H1 (cell line): ENCODE results near the gene S100PBP. TPM values are rescaled to one million over a fixed set of nuclear protein-coding genes. Genes with fewer than 3 reads are reported as not detected.

Experiments used
- CTCF ChIA-PET: fragments of 300-600 bp; sonication (Branson Sonifier 250); formaldehyde crosslinking; loops from one replicate; lab custom pipeline; 2021; ENCODE audit not compliant: partially characterized antibody; lab: Charles Lee
- POLR2A ChIA-PET: fragments of 300-600 bp; sonication (Branson Sonifier 250); formaldehyde crosslinking; loops from one replicate; lab custom pipeline; 2021; ENCODE audit warnings: inconsistent platforms; ENCODE audit not compliant: partially characterized antibody; lab: Charles Lee
- DNase-seq, 2 experiments: peaks; one replicate each; pipeline versions ENCODE4 v3.0.0 to v3.0.0-alpha.2; 2010 to 2022; ENCODE audit warnings: low spot score in 2 of 2, low read depth in 1 of 2, mixed read lengths in 1 of 2
- FAIRE-seq: peaks from 2 replicates; lab custom pipeline; 2011; peaks lifted over from hg19 to GRCh38; lab: Jason Lieb, UNC
- H2AFZ ChIP-seq: 2 replicates; pipeline ENCODE4 v1.8.1; 2012; ENCODE audit warnings: low read length, inconsistent platforms
- H2AK5ac ChIP-seq: 2 replicates; pipeline ENCODE4 v1.6.1; 2013; ENCODE audit warnings: low read depth, low read length
- H2BK120ac ChIP-seq: replicated peaks from 2 replicates; pipeline ENCODE3; 2013; ENCODE audit warnings: low read depth, low read length, inconsistent platforms
- H2BK12ac ChIP-seq: 2 replicates; pipeline ENCODE4 v1.6.1; 2013; ENCODE audit warnings: low read depth, low read length
- H2BK15ac ChIP-seq: 2 replicates; pipeline ENCODE4 v1.6.1; 2013; ENCODE audit warnings: low read length
- H2BK20ac ChIP-seq: 2 replicates; pipeline ENCODE4 v1.6.1; 2013; ENCODE audit warnings: low read length
- H2BK5ac ChIP-seq: 2 replicates; pipeline ENCODE4 v1.6.1; 2013; ENCODE audit warnings: low read depth, low read length
- H3K14ac ChIP-seq: 2 replicates; pipeline ENCODE4 v1.6.1; 2013; ENCODE audit warnings: inconsistent platforms; ENCODE audit not compliant: insufficient read length
- H3K18ac ChIP-seq: 2 replicates; pipeline ENCODE4 v1.6.1; 2013; ENCODE audit warnings: low read length; ENCODE audit errors: extremely low read depth
- H3K23ac ChIP-seq: 2 replicates; pipeline ENCODE4 v1.6.1; 2013; ENCODE audit warnings: inconsistent platforms; ENCODE audit not compliant: insufficient read length
- H3K23me2 ChIP-seq: 2 replicates; pipeline ENCODE4 v1.6.1; 2013; ENCODE audit warnings: low read depth, low read length
- H3K27ac ChIP-seq: 2 replicates; pipeline ENCODE4 v1.6.1; 2011; ENCODE audit warnings: low read depth, low read length, inconsistent platforms
- H3K27me3 ChIP-seq, 4 experiments: replicated peaks in 1 of 4; 1 replicate in 1 of 4; 2 replicates in 3 of 4; pipeline versions ENCODE4 v1.6.1 to v1.8.1; 2011 to 2013; ENCODE audit warnings: low read length in 3 of 4, mild to moderate bottlenecking in 3 of 4, inconsistent platforms in 2 of 4, mixed read lengths in 2 of 4, moderate library complexity in 1 of 4; ENCODE audit not compliant: control insufficient read depth in 3 of 4, insufficient read depth in 3 of 4; ENCODE audit errors: extremely low read depth in 1 of 4
- H3K36me3 ChIP-seq, 4 experiments: 2 replicates each; pipeline versions ENCODE4 v1.6.1 to v1.8.1; 2011 to 2013; ENCODE audit warnings: mild to moderate bottlenecking in 4 of 4, low read length in 3 of 4, moderate library complexity in 2 of 4, control low read depth in 1 of 4, inconsistent platforms in 1 of 4; ENCODE audit not compliant: insufficient read depth in 4 of 4, control insufficient read depth in 2 of 4
- H3K4ac ChIP-seq: replicated peaks from 2 replicates; pipeline ENCODE3; 2013; ENCODE audit warnings: low read length, low read depth, mixed read lengths, inconsistent platforms; ENCODE audit not compliant: insufficient read length
- H3K4me1 ChIP-seq, 4 experiments: replicated peaks in 1 of 4; 1 replicate in 1 of 4; 2 replicates in 3 of 4; pipeline versions ENCODE4 v1.6.1 to v1.8.1; 2011 to 2013; ENCODE audit warnings: low read length in 3 of 4, inconsistent platforms in 2 of 4, mixed read lengths in 1 of 4; ENCODE audit not compliant: insufficient read depth in 4 of 4, control insufficient read depth in 3 of 4
- H3K4me2 ChIP-seq, 2 experiments: 2 replicates each; pipeline versions ENCODE4 v1.6.1 to v1.8.1; 2011 to 2013; ENCODE audit warnings: low read depth in 2 of 2, low read length in 2 of 2, control low read depth in 1 of 2, inconsistent platforms in 1 of 2, mild to moderate bottlenecking in 1 of 2; ENCODE audit not compliant: insufficient read depth in 1 of 2
- H3K4me3 ChIP-seq, 4 experiments: fragments of 200-600, 300-600 bp in 1 of 4; sonication (generic), shearing (Covaris generic), sonication (Bioruptor Twin) in 1 of 4; 2 replicates each; pipeline versions ENCODE4 v1.5.1 to v1.8.1; 2011 to 2016; ENCODE audit warnings: low read length in 4 of 4, low read depth in 3 of 4, control low read depth in 2 of 4, inconsistent platforms in 2 of 4, mild to moderate bottlenecking in 2 of 4, mixed read lengths in 1 of 4, moderate library complexity in 1 of 4; ENCODE audit not compliant: insufficient read depth in 2 of 4; ENCODE audit errors: extremely low read depth in 1 of 4
- H3K56ac ChIP-seq: replicated peaks from 2 replicates; pipeline ENCODE3; 2013; ENCODE audit warnings: low read depth, mild to moderate bottlenecking, mixed read lengths, low read length, inconsistent platforms; ENCODE audit not compliant: insufficient read length
- H3K79me1 ChIP-seq: 2 replicates; pipeline ENCODE4 v1.6.1; 2013; ENCODE audit warnings: low read depth, low read length, control low read depth
- H3K79me2 ChIP-seq, 2 experiments: 2 replicates each; pipeline versions ENCODE4 v1.6.1 to v1.8.1; 2012 to 2013; ENCODE audit warnings: low read length in 2 of 2, mild to moderate bottlenecking in 2 of 2, inconsistent platforms in 1 of 2; ENCODE audit not compliant: insufficient read depth in 2 of 2, control insufficient read depth in 1 of 2
- H3K9ac ChIP-seq, 4 experiments: replicated peaks in 1 of 4; 1 replicate in 1 of 4; 2 replicates in 3 of 4; pipeline versions ENCODE4 v1.6.1 to v1.8.1; 2011 to 2013; ENCODE audit warnings: low read depth in 3 of 4, low read length in 3 of 4, control low read depth in 2 of 4, mild to moderate bottlenecking in 2 of 4, moderate library complexity in 2 of 4, inconsistent platforms in 1 of 4; ENCODE audit errors: extremely low read depth in 1 of 4
- H3K9me3 ChIP-seq, 2 experiments: 2 replicates each; pipeline versions ENCODE4 v1.6.1 to v1.8.1; 2012 to 2013; ENCODE audit warnings: mild to moderate bottlenecking in 2 of 2, moderate library complexity in 2 of 2, control low read depth in 1 of 2, inconsistent platforms in 1 of 2, low read depth in 1 of 2, low read length in 1 of 2, mixed read lengths in 1 of 2; ENCODE audit not compliant: insufficient read depth in 2 of 2
- H4K20me1 ChIP-seq, 2 experiments: replicated peaks in 1 of 2; 2 replicates each; pipeline versions ENCODE3 to v1.8.1; 2011 to 2013; ENCODE audit warnings: inconsistent platforms in 2 of 2, low read length in 2 of 2, mild to moderate bottlenecking in 1 of 2; ENCODE audit not compliant: insufficient read depth in 2 of 2, control insufficient read depth in 1 of 2
- H4K5ac ChIP-seq: 2 replicates; pipeline ENCODE4 v1.6.1; 2013; ENCODE audit warnings: low read length, low read depth, mixed read lengths, inconsistent platforms; ENCODE audit not compliant: insufficient read length
- H4K8ac ChIP-seq: 2 replicates; pipeline ENCODE4 v1.8.0; 2013; ENCODE audit warnings: mild to moderate bottlenecking, moderate library complexity, low read length, inconsistent platforms; ENCODE audit not compliant: insufficient read depth; ENCODE audit errors: extremely low read depth
- H4K91ac ChIP-seq: replicated peaks from 2 replicates; pipeline ENCODE3; 2013; ENCODE audit warnings: low read length, mixed read lengths, inconsistent platforms; ENCODE audit not compliant: insufficient read length
- ASH2L ChIP-seq: fragments of 200-600, 300-600 bp; sonication (generic); IDR thresholded peaks from one replicate; pipeline ENCODE4 v1.7.1; 2017; ENCODE audit warnings: low read length
- BRCA1 ChIP-seq: IDR thresholded peaks from 2 replicates; pipeline ENCODE4 v1.6.1; 2012; ENCODE audit warnings: low read depth, low read length, improper control_type of control experiment
- CBX5 ChIP-seq: fragments of 300-800, 300-1000 bp; sonication (generic); IDR thresholded peaks from 2 replicates; pipeline ENCODE4 v1.7.1; 2016; ENCODE audit warnings: antibody characterized with exemption, low read length, low read depth
- E2F6 ChIP-seq: IDR thresholded peaks from 2 replicates; pipeline ENCODE4 v1.6.1; 2012; ENCODE audit warnings: inconsistent platforms
- SP2 ChIP-seq: IDR thresholded peaks from 2 replicates; pipeline ENCODE4 v1.6.1; 2012; ENCODE audit warnings: mild to moderate bottlenecking, low read length, inconsistent platforms
- SUZ12 ChIP-seq: fragments of 200-600 bp; sonication (generic); IDR thresholded peaks from 2 replicates; pipeline ENCODE4 v1.6.1; 2012; ENCODE audit warnings: mild to moderate bottlenecking, inconsistent platforms, low read length, moderate library complexity, mixed read lengths
- WGBS, 2 experiments: shearing (Covaris generic) in 1 of 2; methylation state at CpG; one replicate each; pipeline versions ENCODE4 v1.1.6 to v1.1.7; 2013 to 2015; ENCODE audit warnings: low lambda C conversion rate in 2 of 2, mixed read lengths in 2 of 2, inconsistent platforms in 1 of 2, low coverage in 1 of 2, missing lambda C conversion rate in 1 of 2; ENCODE audit not compliant: insufficient replicate concordance in 2 of 2, insufficient coverage in 1 of 2, insufficient read length in 1 of 2; ENCODE audit errors: extremely low coverage in 1 of 2, missing lambda C conversion rate in 1 of 2; 5-methylcytosine and 5-hydroxymethylcytosine counted together
- polyA plus RNA-seq, 7 experiments: library from polyadenylated mRNA; depleted of rRNA in 3 of 7; stranded (reverse) in 5 of 7; unstranded in 2 of 7; fragments of >200 nt in 5 of 7; fragments of 200-250 nt in 2 of 7; gene quantifications; 1 replicate in 5 of 7; 2 replicates in 1 of 7; 4 replicates in 1 of 7; pipeline versions ENCODE4 v1.2.1 to v1.2.3, GENCODE V29; 2011 to 2013; ENCODE audit warnings: missing spikeins in 2 of 7, mixed read lengths in 2 of 7
- total RNA-seq: library from RNA; stranded (reverse); fragmentation: NEBNext Ultra II Directional; extraction: Animal tissue kit (Norgen Biotek cat#: 25700); gene quantifications from 2 replicates; pipeline ENCODE4 v1.2.1, GENCODE V29; 2021

S100PBP gene
- total and polyA plus RNA-seq, 2 of the 8 experiments (the other 6 are each of a cell fraction or from before 2014, with no cell fraction given): 43.8 to 68.3 TPM

- TF ChIP-seq SUZ12 (no peak), SP2 (no peak), BRCA1 (no peak), ASH2L (no peak), E2F6 (no peak), CBX5 (no peak)
- peaks cover 5 to 54% (median 32%) of the 10 kb centered on the region in 4 experiments for H3K27me3 ChIP-seq
- no peak for FAIRE-seq
These were observed 72.4 kb downstream of the S100PBP start for GRCh38 chr1:32889731-32890278.

More at GRCh38 chr1:32889731-32890278, 72.4 kb downstream of the S100PBP start:
- Histone ChIP-seq H3K9ac (no peak overlapping the region), H2BK12ac (no peak overlapping the region), H3K56ac (no peak overlapping the region), H2BK120ac (no peak overlapping the region), H2BK5ac (no peak overlapping the region), H3K4me2 (no peak overlapping the region), H3K18ac (no peak overlapping the region), H3K27ac (no peak overlapping the region), H2BK20ac (no peak overlapping the region), H4K91ac (no peak overlapping the region), H3K4me1 (peaks cover 0 to 19% (median 9%) of the 10 kb centered on the region in 4 experiments; a peak in 6 of 7 replicates), H2AFZ (no peak overlapping the region), H3K79me1 (no peaks in the 10 kb centered on the region), H3K79me2 (no peaks in the 10 kb centered on the region), H2AK5ac (no peak overlapping the region), H4K5ac (no peak overlapping the region), H3K4ac (no peak overlapping the region), H3K36me3 (no peaks in the 10 kb centered on the region), H4K20me1 (peaks cover 0 to 18% of the 10 kb centered on the region in 2 experiments), H2BK15ac (no peak overlapping the region), H3K4me3 (no peak overlapping the region), H3K14ac (no peak overlapping the region), H4K8ac (no peak overlapping the region), H3K23ac (no peak overlapping the region), H3K9me3 (peaks cover 0 to 6% of the 10 kb centered on the region in 2 experiments; a peak in 1 of 4 replicates), H3K23me2 (peaks cover 7% of the 10 kb centered on the region; the same call in 1 of the 2 replicates)
- no peak for DNase-seq
- ChIA-PET CTCF (interaction anchor here (0.7 to 16.6 kb wide), 11 partner anchors 11 to 205 kb away, joined by 3 to 382 read pairs (median 4); partner anchors contain the start of genes FNDC5 and HPCA), POLR2A (interaction anchor here (0.7 kb wide), 1 partner anchor 38 kb away, joined by 3 read pairs; no protein-coding TSS in a partner anchor)
- WGBS, 2 experiments: 82% methylated on average over 3 of the region's 3 CpGs; no CpG with 5 or more reads in 1 of the 2 experiments
